Mucosa of gallbladder (tissue), 1 donor: ENCODE data around the gene TMEM106C. TPM values are rescaled to one million over a fixed set of nuclear protein-coding genes. Genes with fewer than 3 reads are reported as not detected.

ENCODE experiments used
- DNase-seq: peaks from one replicate; pipeline ENCODE4 v3.0.0-alpha.2; 2020; ENCODE audit warnings: low spot score
- total RNA-seq: library from RNA; stranded (reverse); gene quantifications from one replicate; pipeline ENCODE4 v1.2.1, GENCODE V29; 2021
- donor health status: DM: no; HTN: no; CAD: no.

The TMEM106C gene
- total RNA-seq, 1 donor from 2014 or later = 101 TPM

DNA sequence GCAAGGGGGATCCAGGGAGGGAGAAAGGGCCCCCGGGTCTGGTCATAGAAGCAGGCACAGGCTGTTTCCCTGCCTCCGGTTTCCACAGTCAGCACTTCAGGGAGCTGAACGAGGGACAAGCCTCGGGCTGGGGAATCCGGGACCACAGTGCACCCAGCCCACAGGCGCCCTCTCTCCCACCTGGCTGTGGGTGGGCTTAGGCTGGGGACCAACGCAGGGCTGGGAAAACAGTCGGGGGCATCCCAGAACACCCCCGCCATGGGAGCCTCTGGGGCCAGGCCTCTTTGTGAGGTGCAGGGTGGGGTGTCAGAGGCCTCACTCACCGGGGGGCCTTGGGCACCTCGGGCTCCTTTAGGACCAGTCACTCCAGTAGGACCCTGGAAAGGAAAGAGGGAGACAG lies 16.3 kb downstream of the TMEM106C start:
- no peak for DNase-seq

- no peak for DNase-seq
These were observed 16.8 kb downstream of the TMEM106C start for GRCh38 chr12:47980197-47980596.

DNA sequence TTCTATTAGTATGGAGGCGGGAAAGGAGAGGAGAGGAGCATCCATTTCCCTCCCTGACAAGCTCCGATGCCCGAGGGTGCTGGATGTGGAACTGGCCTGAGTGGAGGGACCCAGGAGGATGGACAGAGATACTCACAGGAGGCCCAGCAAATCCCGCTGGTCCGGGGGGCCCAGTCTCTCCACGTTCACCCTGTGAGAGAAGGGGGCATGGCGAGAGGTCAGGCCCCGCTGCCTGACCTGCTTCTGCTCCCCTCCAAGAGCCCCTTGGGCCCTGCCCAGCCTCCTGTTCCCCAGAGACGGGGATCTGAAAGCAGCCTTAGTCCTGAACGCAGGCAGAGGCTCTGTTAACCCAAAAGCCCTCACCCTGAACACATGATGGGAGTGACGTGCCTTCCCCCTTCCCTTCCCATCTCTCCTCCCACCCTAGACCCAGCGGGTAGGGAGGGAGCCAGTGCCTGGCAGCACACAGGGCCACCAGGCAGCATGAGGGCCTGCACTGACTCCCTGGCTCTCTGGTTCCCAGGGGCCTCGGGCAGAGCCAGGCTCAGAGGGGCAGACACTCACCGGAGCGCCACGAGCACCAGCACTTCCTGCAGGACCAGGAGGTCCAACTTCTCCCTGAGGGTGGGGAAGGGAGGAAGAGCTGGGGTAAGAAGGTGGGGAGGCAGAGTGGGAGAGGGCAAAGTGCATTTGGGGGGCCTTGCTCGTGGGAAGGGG lies 17.5 kb downstream of the TMEM106C start:
- DNase-seq = no peak

DNA sequence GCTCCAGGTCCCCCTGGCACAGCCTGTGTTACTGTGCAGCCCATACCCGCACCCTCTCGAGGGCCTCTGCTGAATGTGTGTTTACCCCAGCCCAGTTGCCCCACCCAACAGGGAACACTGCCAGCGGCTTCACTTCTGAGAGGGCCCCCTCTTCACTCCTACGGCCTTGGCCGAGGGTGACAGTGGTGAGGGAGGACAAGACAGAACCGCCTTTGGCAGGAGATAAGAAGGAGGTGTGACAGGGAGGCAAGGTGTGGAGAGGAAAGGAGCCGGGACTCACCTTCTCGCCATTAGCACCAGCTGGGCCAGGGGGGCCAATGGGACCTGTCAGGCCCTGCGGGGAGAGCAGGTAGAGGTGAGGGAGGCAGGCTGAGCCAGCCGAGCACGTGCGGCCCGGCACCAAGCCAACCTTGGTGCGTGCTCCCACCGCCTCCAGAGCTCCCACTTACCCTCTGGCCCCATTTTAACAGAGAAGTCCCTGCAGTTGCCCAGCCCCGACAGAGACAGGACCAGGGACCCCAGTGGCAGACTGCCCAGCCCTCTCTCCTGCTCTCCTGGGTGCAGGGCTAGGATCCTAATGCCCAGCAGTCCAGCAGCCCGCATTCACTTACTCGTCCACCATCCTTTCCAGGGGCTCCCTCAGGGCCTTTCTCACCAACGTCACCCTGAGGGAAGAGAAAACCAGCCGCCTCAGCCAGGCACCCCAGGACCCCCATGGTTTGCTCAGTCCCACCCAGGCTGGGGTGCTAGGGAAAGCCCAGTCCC lies 18.3 kb downstream of the TMEM106C start:
- DNase-seq = no peak

DNA sequence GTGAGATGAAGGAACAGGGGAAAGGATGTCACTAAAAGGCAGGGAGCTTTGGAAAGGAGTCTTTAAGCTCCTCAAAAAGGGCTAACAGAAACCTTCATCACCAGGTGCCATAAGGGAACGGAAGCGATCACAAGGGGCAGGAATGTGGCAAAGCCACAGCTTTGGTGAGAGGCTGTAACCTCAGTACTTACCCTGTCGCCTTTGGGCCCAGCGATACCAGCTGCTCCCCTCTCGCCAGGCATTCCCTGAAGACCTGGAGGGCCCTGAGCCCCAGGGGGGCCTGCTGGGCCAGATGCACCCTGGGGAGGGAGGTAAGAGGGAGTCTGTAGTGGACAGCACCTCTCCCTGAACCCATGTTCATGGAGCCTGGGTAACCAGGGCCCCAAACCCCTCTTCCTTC lies 18.9 kb downstream of the TMEM106C start:
- DNase-seq = no peak

GRCh38 chr12:47982770-47983169 lies 19.4 kb downstream of the TMEM106C start:
- no peak for DNase-seq

GRCh38 chr12:47983541-47984115 lies 20.2 kb downstream of the TMEM106C start:
- no peak for DNase-seq

GRCh38 chr12:47984331-47984801 lies 21.0 kb downstream of the TMEM106C start:
- no peak for DNase-seq

- DNase-seq = no peak
These were observed 22.3 kb downstream of the TMEM106C start for GRCh38 chr12:47985596-47986290.

- DNase-seq = no peak
These were observed 22.9 kb downstream of the TMEM106C start for GRCh38 chr12:47986291-47986660.

DNA sequence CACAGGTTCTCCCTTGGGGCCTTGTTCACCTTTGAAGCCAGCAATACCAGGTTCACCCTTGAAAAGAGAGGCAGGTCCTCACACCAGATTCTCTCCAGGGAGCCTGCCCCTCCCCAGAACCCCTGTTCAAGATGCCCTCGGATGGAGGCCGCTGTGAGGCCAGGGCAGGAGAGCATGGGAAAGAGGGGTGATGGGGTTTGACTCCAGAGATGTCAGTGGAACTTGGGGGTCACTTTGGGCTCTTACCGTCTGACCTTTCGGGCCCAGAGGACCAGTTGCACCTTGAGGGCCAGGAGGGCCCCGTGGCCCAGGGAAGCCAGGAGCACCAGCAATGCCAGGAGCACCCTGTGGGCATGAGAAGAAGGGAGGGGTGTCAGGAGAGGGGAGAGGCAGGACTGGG lies 23.4 kb downstream of the TMEM106C start:
- no peak for DNase-seq

GRCh38 chr12:47987411-47988072 lies 24.1 kb downstream of the TMEM106C start:
- no peak for DNase-seq

GRCh38 chr12:47988073-47989022 lies 25.0 kb downstream of the TMEM106C start:
- no peak for DNase-seq

- DNase-seq = no peak
These were observed 25.6 kb downstream of the TMEM106C start for GRCh38 chr12:47989023-47989417.

GRCh38 chr12:47989666-47990065 lies 26.3 kb downstream of the TMEM106C start:
- DNase-seq = no peak

- no peak for DNase-seq
These were observed 27.1 kb downstream of the TMEM106C start for GRCh38 chr12:47990351-47991105.

DNA sequence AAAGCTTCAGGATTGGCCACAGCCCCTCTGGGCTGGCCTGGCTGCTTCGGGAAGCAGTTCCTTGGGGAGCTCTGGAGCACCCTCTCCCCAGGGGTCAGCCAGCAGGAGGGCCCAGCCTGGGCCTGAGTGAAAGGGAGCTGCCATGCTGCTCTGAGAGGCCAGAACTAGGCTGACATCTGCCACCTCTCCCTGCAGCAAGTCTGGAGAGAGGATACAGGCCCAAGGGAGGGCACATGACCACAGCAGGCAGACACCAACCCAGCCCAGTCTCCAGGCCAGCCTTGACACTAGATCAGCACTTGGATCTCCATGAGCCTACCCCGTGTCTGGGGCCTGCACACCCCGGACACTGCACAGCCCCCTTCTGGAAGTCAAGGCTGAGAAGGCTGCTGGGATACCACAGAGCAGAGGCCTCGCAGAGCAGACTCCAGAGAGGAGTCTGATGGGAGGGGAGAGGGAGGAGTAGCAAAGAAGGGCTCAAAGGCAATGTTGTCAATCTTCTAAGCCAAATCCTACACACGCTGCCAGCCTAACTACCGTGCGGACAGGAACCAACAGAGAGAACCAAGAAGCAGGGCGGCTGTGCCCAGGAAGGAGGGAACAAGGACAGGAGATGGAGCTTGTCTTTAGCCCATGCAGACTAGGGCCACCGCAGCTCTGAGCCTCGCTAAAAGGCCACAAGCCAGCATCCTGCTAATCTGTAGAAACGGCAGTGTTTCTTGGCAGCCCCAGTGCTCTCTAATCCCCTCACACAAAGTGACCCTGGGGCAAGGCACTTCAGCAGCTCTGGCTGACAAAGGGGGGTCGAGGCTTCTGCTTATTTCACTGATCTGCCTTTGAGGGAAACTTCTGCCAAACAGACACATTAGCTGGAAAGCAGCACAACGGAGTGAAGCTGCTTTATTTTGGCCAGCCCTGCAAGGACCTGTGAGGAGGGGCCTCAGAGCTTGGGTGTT lies 28.0 kb downstream of the TMEM106C start:
- DNase-seq = no peak

DNA sequence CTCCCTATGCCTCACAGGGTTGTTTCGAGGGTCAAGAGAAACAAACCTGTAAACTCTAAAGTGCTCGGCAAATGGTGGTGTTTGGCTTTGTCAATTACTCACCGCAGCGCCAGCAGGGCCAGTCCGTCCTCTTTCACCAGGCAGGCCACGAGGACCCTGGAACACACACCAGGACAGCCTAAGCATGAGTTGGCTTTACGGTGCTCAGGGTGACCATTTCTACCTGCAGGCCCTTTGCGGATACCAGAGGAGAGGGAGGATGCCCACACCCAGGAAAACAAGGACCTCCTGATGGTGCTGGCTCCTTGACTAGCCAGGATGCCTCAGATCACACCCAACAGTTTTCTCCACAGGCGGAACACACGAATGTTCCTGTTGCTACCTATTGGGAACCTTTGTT lies 29.4 kb downstream of the TMEM106C start:
- DNase-seq = no peak

DNA sequence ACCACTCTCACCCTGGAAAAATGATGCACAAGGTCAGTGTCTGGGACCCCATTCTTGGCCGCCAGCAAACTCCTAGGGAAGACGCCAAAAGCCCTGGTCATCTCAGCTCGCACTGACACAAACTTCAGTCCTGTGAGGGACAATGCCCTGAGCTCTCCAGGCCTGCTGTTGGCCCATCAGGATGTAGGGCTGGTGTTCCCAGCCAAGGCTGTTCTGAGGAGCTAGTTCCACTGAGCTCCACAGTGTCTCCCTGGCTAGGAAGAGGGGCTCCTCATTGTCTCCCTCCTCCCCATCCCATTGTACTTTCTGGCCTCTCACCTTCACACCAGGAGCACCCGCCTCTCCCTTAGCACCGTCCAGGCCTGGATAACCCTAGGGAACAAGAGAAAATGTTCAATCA lies 30.1 kb downstream of the TMEM106C start:
- DNase-seq = no peak
